22Rv1 (cell line): Measurements from ENCODE around the gene RGS3.

Experiments used
- ZFX ChIP-seq: fragments of 450-650 bp; IDR thresholded peaks from 2 replicates; pipeline ENCODE4 v1.6.1; 2017; ENCODE audit warnings: antibody characterized with exemption, borderline replicate concordance
- TF ChIP-seq, protein P1 (sequence below): fragments of 450-650 bp; IDR thresholded peaks from 2 replicates; pipeline ENCODE4 v1.5.1; 2017; ENCODE audit warnings: mild to moderate bottlenecking

- TF ChIP-seq, protein P1, sequence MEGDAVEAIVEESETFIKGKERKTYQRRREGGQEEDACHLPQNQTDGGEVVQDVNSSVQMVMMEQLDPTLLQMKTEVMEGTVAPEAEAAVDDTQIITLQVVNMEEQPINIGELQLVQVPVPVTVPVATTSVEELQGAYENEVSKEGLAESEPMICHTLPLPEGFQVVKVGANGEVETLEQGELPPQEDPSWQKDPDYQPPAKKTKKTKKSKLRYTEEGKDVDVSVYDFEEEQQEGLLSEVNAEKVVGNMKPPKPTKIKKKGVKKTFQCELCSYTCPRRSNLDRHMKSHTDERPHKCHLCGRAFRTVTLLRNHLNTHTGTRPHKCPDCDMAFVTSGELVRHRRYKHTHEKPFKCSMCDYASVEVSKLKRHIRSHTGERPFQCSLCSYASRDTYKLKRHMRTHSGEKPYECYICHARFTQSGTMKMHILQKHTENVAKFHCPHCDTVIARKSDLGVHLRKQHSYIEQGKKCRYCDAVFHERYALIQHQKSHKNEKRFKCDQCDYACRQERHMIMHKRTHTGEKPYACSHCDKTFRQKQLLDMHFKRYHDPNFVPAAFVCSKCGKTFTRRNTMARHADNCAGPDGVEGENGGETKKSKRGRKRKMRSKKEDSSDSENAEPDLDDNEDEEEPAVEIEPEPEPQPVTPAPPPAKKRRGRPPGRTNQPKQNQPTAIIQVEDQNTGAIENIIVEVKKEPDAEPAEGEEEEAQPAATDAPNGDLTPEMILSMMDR = no peak
- no peak for TF ChIP-seq ZFX
These were observed 96.6 kb downstream of the RGS3 start for GRCh38 chr9:113559834-113560800.
